HT1080 (cell line): ENCODE results near the gene CKAP5. TPM values are rescaled to one million over a fixed set of nuclear protein-coding genes. Genes with fewer than 3 reads are reported as not detected.
"Not testable (repeated sequence)": the region's sequence is repeated elsewhere in the genome, so short reads cannot be mapped to it uniquely, and the experiment has no call there.

Source experiments
- DNase-seq: peaks from one replicate; pipeline ENCODE4 v3.0.0-alpha.2; 2015; ENCODE audit warnings: low read depth
- total RNA-seq: library from RNA; depleted of rRNA; stranded (reverse); fragments of >200 nt; shearing (Covaris generic); gene quantifications from 2 replicates; pipeline ENCODE4 v1.2.3, GENCODE V29; 2014

CKAP5 gene
- total RNA-seq, 1 experiment from 2014 or later, result 90.7 TPM

GRCh38 chr11:46855863-46856262 lies 9.8 kb upstream of the CKAP5 start:
- DNase-seq, result no peak

GRCh38 chr11:46855167-46855566 lies 9.1 kb upstream of the CKAP5 start:
- DNase-seq, result no peak

- no peak for DNase-seq
Observed at GRCh38 chr11:46850829-46851380, 4.8 kb upstream of the CKAP5 start.

- no peak for DNase-seq
Observed at GRCh38 chr11:46849631-46850030, 3.6 kb upstream of the CKAP5 start.

- DNase-seq, result no peak
Observed at GRCh38 chr11:46846510-46846830, 390 bp upstream of the CKAP5 start.

- peak; percentile 33 for DNase-seq
Observed at GRCh38 chr11:46845440-46845739, 690 bp downstream of the CKAP5 start.

GRCh38 chr11:46840116-46840515 lies 6.0 kb downstream of the CKAP5 start:
- no peak for DNase-seq

- no peak for DNase-seq
Observed at GRCh38 chr11:46838501-46838900, 7.6 kb downstream of the CKAP5 start.

GRCh38 chr11:46837860-46838259 lies 8.2 kb downstream of the CKAP5 start:
- no peak for DNase-seq

GRCh38 chr11:46836870-46837269 lies 9.2 kb downstream of the CKAP5 start:
- DNase-seq, result no peak

- no peak for DNase-seq
Observed at GRCh38 chr11:46836431-46836830, 9.6 kb downstream of the CKAP5 start.

GRCh38 chr11:46835897-46836296 lies 10.2 kb downstream of the CKAP5 start:
- no peak for DNase-seq

GRCh38 chr11:46834821-46835220 lies 11.3 kb downstream of the CKAP5 start:
- DNase-seq, result no peak

GRCh38 chr11:46832511-46833214 lies 13.4 kb downstream of the CKAP5 start:
- DNase-seq, result no peak

GRCh38 chr11:46827995-46828394 lies 18.1 kb downstream of the CKAP5 start:
- DNase-seq, result no peak

GRCh38 chr11:46826310-46827044 lies 19.6 kb downstream of the CKAP5 start:
- peak; percentile 84 for DNase-seq

GRCh38 chr11:46808799-46809431 lies 37.2 kb downstream of the CKAP5 start:
- peak; percentile 51 for DNase-seq

GRCh38 chr11:46801694-46802470 lies 44.2 kb downstream of the CKAP5 start:
- DNase-seq, result no peak

GRCh38 chr11:46800177-46800576 lies 45.9 kb downstream of the CKAP5 start:
- DNase-seq, result no peak

- not testable (repeated sequence) for DNase-seq
Observed at GRCh38 chr11:46799725-46800124, 46.4 kb downstream of the CKAP5 start.

- no peak for DNase-seq
Observed at GRCh38 chr11:46778416-46778815, 67.7 kb downstream of the CKAP5 start.

- no peak for DNase-seq
Observed at GRCh38 chr11:46776878-46777277, 69.2 kb downstream of the CKAP5 start.
